ENCODE data around the gene CHD2. TPM values are rescaled to one million over a fixed set of nuclear protein-coding genes. Genes with fewer than 3 reads are reported as not detected.

The CHD2 gene
- 61.2 TPM for total RNA-seq

DNA sequence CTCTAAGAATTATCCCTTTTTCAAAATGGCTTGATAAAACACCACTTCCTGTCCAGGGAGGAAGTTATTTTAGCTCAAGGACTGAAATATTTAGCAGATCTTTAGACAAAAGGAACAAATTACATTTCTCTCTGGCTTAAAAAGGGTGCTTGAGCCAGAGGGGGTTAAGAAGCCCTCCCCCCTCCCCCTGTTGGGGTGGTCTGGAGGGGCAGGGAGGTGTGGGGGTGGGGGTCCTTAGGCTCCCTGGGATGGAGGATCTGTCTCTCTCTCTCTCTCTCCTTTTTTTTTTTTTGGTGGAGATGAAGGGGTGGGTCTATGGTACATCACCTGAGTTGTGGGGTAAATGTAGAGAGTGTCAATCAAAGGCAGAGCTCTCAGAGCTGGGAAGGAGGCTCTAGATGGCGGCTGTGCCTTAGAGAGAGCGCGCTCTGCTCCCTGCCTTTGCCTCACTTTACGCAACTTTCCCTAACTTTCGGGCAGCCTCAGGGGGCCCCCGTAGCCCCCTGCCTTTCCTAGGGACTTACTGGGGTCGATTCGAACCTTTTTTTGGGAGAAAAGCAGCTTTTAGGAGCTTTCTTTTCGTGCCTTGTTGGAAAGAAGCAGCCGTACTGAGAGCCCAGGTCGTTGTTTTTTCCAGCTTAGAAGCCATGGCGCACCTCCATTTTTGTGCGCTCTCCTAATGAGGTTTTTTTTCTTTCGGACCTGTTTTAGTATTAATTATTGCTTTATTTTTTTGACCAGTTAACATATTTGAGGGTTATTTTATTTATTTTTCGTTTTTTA is at the start of gene CHD2:
CHD2 (plus strand) TSS at position 377 of the 783 bp plus-strand sequence. CDS start 914 bp downstream, outside the sequence.
- Histone ChIP-seq H3K4me1 (peaks cover 0 to 30% of the 10 kb centered on the region in 2 donors), H3K27me3 (no peaks in the 10 kb centered on the region), H3K27ac (peak within 1 kb of the TSS; percentile 94 to 97), H3K9me3 (no peaks in the 10 kb centered on the region), H3K4me3 (peak within 1 kb of the TSS; percentile 71 to 78), H3K36me3 (peaks cover 11 to 23% of the 10 kb centered on the region in 2 donors)
- TF ChIP-seq, protein P1, sequence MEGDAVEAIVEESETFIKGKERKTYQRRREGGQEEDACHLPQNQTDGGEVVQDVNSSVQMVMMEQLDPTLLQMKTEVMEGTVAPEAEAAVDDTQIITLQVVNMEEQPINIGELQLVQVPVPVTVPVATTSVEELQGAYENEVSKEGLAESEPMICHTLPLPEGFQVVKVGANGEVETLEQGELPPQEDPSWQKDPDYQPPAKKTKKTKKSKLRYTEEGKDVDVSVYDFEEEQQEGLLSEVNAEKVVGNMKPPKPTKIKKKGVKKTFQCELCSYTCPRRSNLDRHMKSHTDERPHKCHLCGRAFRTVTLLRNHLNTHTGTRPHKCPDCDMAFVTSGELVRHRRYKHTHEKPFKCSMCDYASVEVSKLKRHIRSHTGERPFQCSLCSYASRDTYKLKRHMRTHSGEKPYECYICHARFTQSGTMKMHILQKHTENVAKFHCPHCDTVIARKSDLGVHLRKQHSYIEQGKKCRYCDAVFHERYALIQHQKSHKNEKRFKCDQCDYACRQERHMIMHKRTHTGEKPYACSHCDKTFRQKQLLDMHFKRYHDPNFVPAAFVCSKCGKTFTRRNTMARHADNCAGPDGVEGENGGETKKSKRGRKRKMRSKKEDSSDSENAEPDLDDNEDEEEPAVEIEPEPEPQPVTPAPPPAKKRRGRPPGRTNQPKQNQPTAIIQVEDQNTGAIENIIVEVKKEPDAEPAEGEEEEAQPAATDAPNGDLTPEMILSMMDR (IDR thresholded peaks at IDR 0.05): no peak
- no peak for DNase-seq (ENCODE audit: low spot score in 2 of 2)
- intact Hi-C loops (cut with DNase I): no loop called here

DNA sequence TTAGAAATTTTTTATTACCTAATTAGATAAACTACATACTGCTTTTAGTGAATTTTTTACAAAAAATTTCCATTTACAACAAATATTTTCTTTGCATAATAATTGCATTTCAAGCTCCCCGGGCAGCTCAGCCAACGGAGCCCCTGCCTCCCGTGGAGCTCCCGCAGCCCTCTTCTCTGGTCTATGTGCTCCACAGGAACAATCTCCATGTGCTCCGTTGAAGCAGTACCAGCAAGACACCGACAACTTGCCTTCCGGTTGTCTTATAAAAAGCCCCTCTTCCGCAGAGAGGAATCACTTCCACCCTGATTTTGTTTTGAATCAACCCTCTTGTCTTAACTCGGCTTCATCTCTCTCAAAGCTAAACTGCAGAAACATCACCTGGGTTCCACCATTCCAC is 46.9 kb upstream of the CHD2 start:
- H3K4me3 ChIP-seq: no peak overlapping the region
- H3K4me1 ChIP-seq: no peaks in the 10 kb centered on the region
- no peak overlapping the region for H3K27ac ChIP-seq
- no peaks in the 10 kb centered on the region for H3K36me3 ChIP-seq
- H3K27me3 ChIP-seq: no peaks in the 10 kb centered on the region
- no peaks in the 10 kb centered on the region for H3K9me3 ChIP-seq
- DNase-seq (ENCODE audit: low spot score in 2 of 2): no peak
- TF ChIP-seq, protein P1 (IDR thresholded peaks at IDR 0.05): no peak
- intact Hi-C loops (cut with DNase I): no loop called here

DNA sequence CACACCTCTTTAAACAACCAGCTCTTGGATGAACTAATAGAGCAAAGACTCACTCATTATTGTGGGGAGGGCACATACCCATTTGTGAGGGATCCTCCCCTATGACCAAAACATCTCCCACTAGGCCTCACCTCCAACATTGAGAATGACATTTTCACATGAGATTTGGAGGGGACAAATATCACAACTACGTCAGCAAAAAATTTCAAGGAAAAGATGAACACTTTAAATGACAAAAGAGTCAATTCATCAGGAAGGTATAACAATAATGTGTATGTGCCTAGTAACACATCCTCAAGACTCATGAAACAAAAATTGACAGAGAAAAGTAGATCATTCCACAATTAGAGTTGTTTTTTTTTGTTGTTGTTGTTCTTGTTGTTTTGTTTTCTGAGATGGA is 38.4 kb upstream of the CHD2 start:
- H3K27ac ChIP-seq: no peak overlapping the region
- TF ChIP-seq, protein P1 (IDR thresholded peaks at IDR 0.05): no peak
- no peaks in the 10 kb centered on the region for H3K27me3 ChIP-seq
- intact Hi-C loops (cut with DNase I): no loop called here
- H3K4me1 ChIP-seq: no peaks in the 10 kb centered on the region
- no peak for DNase-seq (ENCODE audit: low spot score in 2 of 2)
- no peak overlapping the region for H3K4me3 ChIP-seq
- no peaks in the 10 kb centered on the region for H3K36me3 ChIP-seq
- H3K9me3 ChIP-seq: peaks cover 0 to 9% of the 10 kb centered on the region in 2 donors

GRCh38 chr15:92864127-92864814 is 35.9 kb upstream of the CHD2 start:
- TF ChIP-seq, protein P1 (IDR thresholded peaks at IDR 0.05): no peak
- no peak for DNase-seq (ENCODE audit: low spot score in 2 of 2)
- Histone ChIP-seq H3K9me3 (peaks cover 0 to 9% of the 10 kb centered on the region in 2 donors), H3K27me3 (no peaks in the 10 kb centered on the region), H3K36me3 (no peaks in the 10 kb centered on the region), H3K27ac (no peak overlapping the region), H3K4me1 (peaks cover 0 to 3% of the 10 kb centered on the region in 2 donors), H3K4me3 (no peak overlapping the region)
- intact Hi-C loops (cut with DNase I): no loop called here

DNA sequence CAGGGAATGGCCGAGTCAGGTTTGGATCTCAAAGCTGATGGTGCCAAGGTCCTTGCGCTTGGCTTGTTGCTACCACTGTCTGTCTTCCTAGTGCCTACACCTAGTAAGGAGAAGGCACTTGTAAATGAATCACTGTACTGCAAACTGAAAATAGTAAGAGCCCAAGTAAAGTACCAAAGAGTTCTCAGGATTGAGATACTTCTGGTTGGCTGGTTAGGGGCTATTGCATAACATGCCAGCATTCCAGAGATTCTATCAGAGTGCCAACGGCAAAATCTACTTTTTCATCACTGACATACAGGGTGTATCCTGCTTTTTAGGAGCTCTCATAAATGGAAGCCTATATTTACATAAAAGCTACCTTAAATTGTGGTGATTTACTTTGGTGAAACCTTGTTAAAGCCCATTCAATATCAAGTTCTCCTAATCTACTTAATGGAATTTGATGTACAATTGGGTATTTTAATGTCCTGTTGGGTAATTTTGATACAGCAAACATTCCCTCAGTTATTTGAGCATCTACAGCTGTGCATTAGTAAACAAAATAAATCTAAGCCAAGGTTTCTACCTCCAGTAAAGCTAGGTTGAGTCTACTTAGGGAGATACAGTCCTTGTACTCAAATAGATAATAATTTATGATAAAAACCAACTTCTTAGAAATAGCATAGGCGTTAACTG is 30.7 kb upstream of the CHD2 start:
- Histone ChIP-seq H3K27ac (peak overlapping the region; percentile 69 to 79), H3K9me3 (peaks cover 0 to 2% of the 10 kb centered on the region in 2 donors), H3K4me3 (no peak overlapping the region), H3K36me3 (no peaks in the 10 kb centered on the region), H3K27me3 (no peaks in the 10 kb centered on the region), H3K4me1 (peaks cover 0 to 7% of the 10 kb centered on the region in 2 donors)
- TF ChIP-seq, protein P1 (IDR thresholded peaks at IDR 0.05): no peak
- no peak for DNase-seq (ENCODE audit: low spot score in 2 of 2)
- intact Hi-C loops (cut with DNase I): no loop called here
